Heart left ventricle (tissue), 16 donors: ENCODE results near the gene BRME1. TPM values are rescaled to one million over a fixed set of nuclear protein-coding genes. Genes with fewer than 3 reads are reported as not detected.

Experiments
- ATAC-seq, 4 donors: fragments of 200-7000 bp; cut with Tn5 transposase; one replicate each; pipeline ENCODE4 v1.9.1; 2020 to 2022; ENCODE audit warnings: moderate library complexity in 4 of 4, mild to moderate bottlenecking in 3 of 4, moderate number of reproducible peaks in 1 of 4
- DNase-seq, 5 donors: peaks; one replicate each; pipeline ENCODE4 v3.0.0-alpha.2; 2020
- H3K27ac ChIP-seq, 12 donors: fragments of 200-600 bp; sonication (generic) in 4 of 12; one replicate each; pipeline versions ENCODE4 v1.5.0 to v1.8.0; 2016 to 2022; ENCODE audit warnings: mild to moderate bottlenecking in 2 of 12
- H3K27me3 ChIP-seq, 9 donors: fragments of 200-600 bp; sonication (generic) in 2 of 9; one replicate each; pipeline versions ENCODE4 v1.5.1 to v1.8.0; 2016 to 2022; ENCODE audit warnings: mild to moderate bottlenecking in 3 of 9
- H3K36me3 ChIP-seq, 9 donors: fragments of 200-600 bp; sonication (generic) in 2 of 9; one replicate each; pipeline versions ENCODE4 v1.5.0 to v1.8.0; 2018 to 2022; ENCODE audit warnings: mild to moderate bottlenecking in 2 of 9
- H3K4me1 ChIP-seq, 12 donors: fragments of 200-600 bp; sonication (generic) in 4 of 12; one replicate each; pipeline versions ENCODE4 v1.5.0 to v1.8.0; 2016 to 2022; ENCODE audit warnings: mild to moderate bottlenecking in 3 of 12
- H3K4me3 ChIP-seq, 12 donors: fragments of 200-600 bp; sonication (generic) in 4 of 12; one replicate each; pipeline versions ENCODE4 v1.5.0 to v1.8.0; 2017 to 2022; ENCODE audit warnings: mild to moderate bottlenecking in 9 of 12, moderate library complexity in 4 of 12
- H3K9me3 ChIP-seq, 12 donors: fragments of 200-600 bp; sonication (generic) in 4 of 12; one replicate each; pipeline versions ENCODE4 v1.5.0 to v1.8.0; 2016 to 2022; ENCODE audit warnings: mild to moderate bottlenecking in 1 of 12
- POLR2A ChIP-seq, 2 donors: fragments of 450-650 bp; IDR thresholded peaks; one replicate each; pipeline ENCODE4 v1.6.1; 2017; ENCODE audit warnings: antibody characterized with exemption in 2 of 2, mild to moderate bottlenecking in 2 of 2, moderate library complexity in 2 of 2
- WGBS, 4 donors: extraction: QIAGEN DNeasy Blood & Tissue Kit in 2 of 4; methylation state at CpG; one replicate each; pipeline versions ENCODE4 v1.1.5 to v1.1.7; 2013 to 2018; 5-methylcytosine and 5-hydroxymethylcytosine counted together
- intact Hi-C, 10 donors: fragments of 100-400 bp; cut with DNase I; formaldehyde crosslinking; loops; one replicate each; pipeline versions ENCODE4 v1.11.1 to v1.14.2; 2022
- polyA plus RNA-seq, 2 donors: library from polyadenylated mRNA; stranded (reverse); fragments of 200-250 nt; gene quantifications; one replicate each; pipeline ENCODE4 v1.2.3, GENCODE V29; 2013
- total RNA-seq, 9 donors: library from RNA; depleted of rRNA in 2 of 9; stranded (reverse); fragments of >200 nt in 2 of 9; fragmentation: NEBNext Ultra II Directional in 3 of 9; extraction: Animal tissue kit (Norgen Biotek cat#: 25700) in 3 of 9; gene quantifications; one replicate each; pipeline versions ENCODE4 v1.1.0 to v1.2.4, GENCODE V29; 2016 to 2023
- TF ChIP-seq, protein P1 (sequence below), 12 donors: fragments of 200-600 bp; sonication (generic) in 4 of 12; IDR thresholded peaks; one replicate each; pipeline versions ENCODE4 v1.5.0 to v1.8.0; 2018 to 2022; ENCODE audit warnings: antibody characterized with exemption in 12 of 12, mild to moderate bottlenecking in 5 of 12
- donor health status: ischemic (EF 13 %, LVEDD 7.1; RV severe dilation, severe dysfunction).
- donor health status: healthy with polysubstance abuse.
- donor health status: DM: no; HTN: yes; CAD: no.
- donor health status: DM: no; HTN: no; CAD: no.
- donor health status: ischemic (EF 25% LVEDD 6.9; RV normal size, moderate dysfunction).
- donor health status: ischemic (EF 25% LVEDD 5.7; RV mildly dilated, moderate dysfunction).
- donor health status: healthy.
- donor health status: DM: yes; HTN: yes; CAD: no.
- donor health status: ischemic (EF 35%, LVEDD 5.7; RV mildly dilated, moderate dysfunction).
- donor health status: nonischemic (EF 11% LVEDD 7.7; RV severe dilation, severe dysfunction).
- donor health status: DM: yes; HTN: yes; CAD: no.
- donor health status: PGD.
- donor health status: ischemic (EF 29% LVEDD 5.4; RV normal size, mild dysfunction).
- donor health status: nonischemic (EF 23%, LVEDD 6.1; RV moderate dilation, normal function).

The BRME1 gene
- total and polyA plus RNA-seq, 11 donors: 0.23 to 1.2 (median 0.70) TPM; not detected in 2

DNA sequence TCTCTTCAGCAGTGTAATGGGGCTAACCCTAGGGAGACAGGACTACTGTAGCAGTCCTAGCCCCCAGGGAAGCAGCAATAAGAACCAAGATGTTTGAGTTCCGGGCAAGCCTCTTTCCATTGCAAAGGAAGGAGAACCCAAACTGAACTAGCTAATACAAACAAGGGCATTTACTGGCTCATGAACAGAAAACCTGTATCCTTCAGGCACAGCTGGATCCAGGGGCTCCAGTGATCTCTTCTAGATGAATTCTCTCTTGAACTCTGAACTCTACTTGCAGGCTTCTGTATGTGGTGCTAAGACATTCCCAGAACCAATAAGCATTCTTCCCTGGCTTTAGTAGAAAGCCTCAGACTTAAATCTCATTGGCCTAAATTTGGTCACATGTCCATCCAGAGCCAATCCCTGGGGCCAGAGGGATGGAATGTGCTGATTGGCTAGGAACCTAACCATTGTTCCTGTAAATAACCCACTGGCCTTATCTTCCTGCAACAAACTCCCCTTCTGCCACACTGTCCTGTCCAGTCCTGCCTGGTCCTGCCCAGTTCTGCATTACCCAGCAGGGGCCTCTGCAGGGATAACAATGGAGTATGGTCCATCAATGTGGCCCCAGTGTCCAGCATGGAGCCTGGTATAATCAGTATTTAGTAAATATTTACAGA is 36.2 kb upstream of the BRME1 start:
- intact Hi-C loops: no loop called here
- no peak for DNase-seq
- Histone ChIP-seq H3K9me3 (no peaks in the 10 kb centered on the region), H3K27me3 (peaks cover 0 to 7% (median 0%) of the 10 kb centered on the region in 9 donors), H3K36me3 (no peaks in the 10 kb centered on the region), H3K27ac (no peak overlapping the region), H3K4me3 (no peak overlapping the region), H3K4me1 (peaks cover 0 to 4% (median 0%) of the 10 kb centered on the region in 12 donors)
- no peak for ATAC-seq
- 88 to 95% (median 93%) methylated on average over 1 of the region's 1 CpG for WGBS, 4 donors
- TF ChIP-seq POLR2A (IDR thresholded peaks at IDR 0.05): no peak
- TF ChIP-seq, protein P1, sequence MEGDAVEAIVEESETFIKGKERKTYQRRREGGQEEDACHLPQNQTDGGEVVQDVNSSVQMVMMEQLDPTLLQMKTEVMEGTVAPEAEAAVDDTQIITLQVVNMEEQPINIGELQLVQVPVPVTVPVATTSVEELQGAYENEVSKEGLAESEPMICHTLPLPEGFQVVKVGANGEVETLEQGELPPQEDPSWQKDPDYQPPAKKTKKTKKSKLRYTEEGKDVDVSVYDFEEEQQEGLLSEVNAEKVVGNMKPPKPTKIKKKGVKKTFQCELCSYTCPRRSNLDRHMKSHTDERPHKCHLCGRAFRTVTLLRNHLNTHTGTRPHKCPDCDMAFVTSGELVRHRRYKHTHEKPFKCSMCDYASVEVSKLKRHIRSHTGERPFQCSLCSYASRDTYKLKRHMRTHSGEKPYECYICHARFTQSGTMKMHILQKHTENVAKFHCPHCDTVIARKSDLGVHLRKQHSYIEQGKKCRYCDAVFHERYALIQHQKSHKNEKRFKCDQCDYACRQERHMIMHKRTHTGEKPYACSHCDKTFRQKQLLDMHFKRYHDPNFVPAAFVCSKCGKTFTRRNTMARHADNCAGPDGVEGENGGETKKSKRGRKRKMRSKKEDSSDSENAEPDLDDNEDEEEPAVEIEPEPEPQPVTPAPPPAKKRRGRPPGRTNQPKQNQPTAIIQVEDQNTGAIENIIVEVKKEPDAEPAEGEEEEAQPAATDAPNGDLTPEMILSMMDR (IDR thresholded peaks at IDR 0.05): no peak

DNA sequence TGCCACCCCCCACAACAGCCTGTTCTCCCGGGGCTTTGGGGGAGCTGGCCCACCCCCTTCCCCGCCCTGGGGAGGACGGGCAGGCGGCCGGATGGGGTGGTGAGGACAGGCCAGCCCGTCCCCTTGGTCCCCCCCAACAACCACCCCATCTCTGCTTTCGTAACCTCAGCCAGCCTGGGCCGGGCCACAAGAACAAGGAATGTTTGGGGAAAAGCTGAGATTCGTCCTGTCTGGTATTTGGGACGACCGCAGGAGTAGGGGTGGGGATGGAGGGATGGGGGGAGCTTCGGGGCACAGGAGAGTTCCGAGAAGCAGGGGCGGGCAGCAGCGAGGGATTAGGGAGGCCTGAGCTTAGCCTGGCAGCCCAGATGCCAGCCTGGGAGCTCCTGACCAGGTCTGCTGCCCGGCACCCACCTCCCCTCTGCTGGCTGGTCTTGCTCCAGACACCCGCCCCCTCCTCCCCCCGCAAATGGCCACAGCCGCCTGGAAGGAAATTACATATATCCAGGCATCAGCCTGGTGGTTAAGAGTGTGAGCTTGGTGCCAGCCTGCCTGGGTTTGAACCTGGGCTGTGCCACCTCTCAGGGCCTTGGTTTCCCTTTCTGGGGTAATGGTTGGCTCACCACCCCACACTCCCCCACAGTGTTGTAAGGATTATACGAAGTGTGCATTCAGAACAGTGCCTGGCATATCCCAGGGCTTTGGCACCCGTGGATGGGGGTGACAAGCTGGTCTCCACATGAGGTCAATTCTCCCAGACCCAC is 32.6 kb upstream of the BRME1 start, which contains the start of gene PODNL1:
TSS of gene PODNL1 (minus strand) at position 117 of the 764 bp plus-strand sequence. CDS start 236 bp downstream, outside the sequence.
- DNase-seq: no peak
- H3K27ac ChIP-seq: no peak within 1 kb of the TSS
- H3K27me3 ChIP-seq: peaks cover 0 to 27% (median 9%) of the 10 kb centered on the region in 9 donors
- H3K4me3 ChIP-seq: peak within 1 kb of the TSS in 7 of 12 donors; percentile 10 to 54 (median 36)
- H3K4me1 ChIP-seq: peaks cover 0 to 4% (median 0%) of the 10 kb centered on the region in 12 donors
- H3K36me3 ChIP-seq: no peaks in the 10 kb centered on the region
- 27 to 44% (median 35%) methylated on average over 17 to 21 of the region's 21 CpGs for WGBS, 4 donors
- intact Hi-C loops: no loop called here
- H3K9me3 ChIP-seq: no peaks in the 10 kb centered on the region
- TF ChIP-seq, protein P1 (IDR thresholded peaks at IDR 0.05): no peak
- no peak for TF ChIP-seq POLR2A (IDR thresholded peaks at IDR 0.05)
- ATAC-seq: peak in 3 of 4 donors; percentile 54 to 79 (median 58)

DNA sequence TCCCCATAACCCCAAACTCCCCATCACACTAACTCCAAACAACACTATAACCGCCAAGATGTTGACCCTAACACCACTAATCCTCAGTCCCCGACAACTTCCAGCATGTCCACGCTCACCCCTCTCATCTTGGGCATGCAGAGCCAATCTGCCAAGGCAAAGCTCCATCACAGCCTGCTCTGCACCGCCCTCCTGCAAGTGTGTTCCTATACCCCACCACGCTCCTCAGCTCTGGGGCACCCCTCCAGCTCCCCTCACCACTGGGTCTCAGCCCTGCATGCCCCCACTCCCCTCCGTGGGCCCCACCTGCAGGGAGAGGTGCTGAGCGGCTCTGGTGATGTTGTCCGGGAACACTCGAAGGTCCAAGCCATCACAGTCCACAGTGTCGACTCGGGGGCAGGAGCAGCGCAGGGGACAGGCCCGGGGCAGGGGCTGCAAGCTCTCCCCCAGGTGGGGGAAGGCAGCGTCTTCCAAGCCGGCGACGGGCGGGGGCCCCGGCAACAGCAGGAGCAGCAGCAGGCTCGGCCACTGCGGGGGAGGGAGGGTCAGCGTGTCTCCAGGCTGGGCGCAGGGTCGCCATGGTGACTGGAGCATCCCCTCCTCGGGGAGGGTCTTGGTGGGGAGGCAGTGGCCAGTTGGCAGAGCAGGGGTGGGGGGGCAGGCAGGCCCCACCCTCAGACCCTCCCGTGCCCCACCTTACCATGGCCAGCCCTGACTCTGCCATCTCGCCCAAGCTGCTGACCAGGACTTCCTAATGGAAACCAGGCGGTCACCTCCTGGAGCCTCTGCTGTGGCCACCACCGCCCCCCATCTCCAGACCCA is 31.8 kb upstream of the BRME1 start:
- Histone ChIP-seq H3K27me3 (peaks cover 0 to 27% (median 9%) of the 10 kb centered on the region in 9 donors), H3K4me3 (peak overlapping the region in 7 of 12 donors; percentile 10 to 54 (median 36)), H3K4me1 (peaks cover 0 to 4% (median 0%) of the 10 kb centered on the region in 12 donors), H3K9me3 (no peaks in the 10 kb centered on the region), H3K36me3 (no peaks in the 10 kb centered on the region), H3K27ac (no peak overlapping the region)
- WGBS, 4 donors: 11 to 23% (median 15%) methylated on average over 10 to 29 of the region's 29 CpGs
- ATAC-seq: peak in 1 of 4 donors; percentile 28
- TF ChIP-seq, protein P1 (IDR thresholded peaks at IDR 0.05): no peak
- TF ChIP-seq POLR2A (IDR thresholded peaks at IDR 0.05): no peak
- intact Hi-C loops: no loop called here
- no peak for DNase-seq
